Liver (tissue), 3 donors: ENCODE results near the gene LRP5.

Experiments
- EGR1 ChIP-seq, 2 donors: IDR thresholded peaks; 2 replicates each; pipeline ENCODE4 v1.6.1; 2016 to 2018; ENCODE audit warnings: antibody characterized with exemption in 2 of 2, low read depth in 2 of 2
- HNF4A ChIP-seq, 2 donors: conservative IDR thresholded peaks; 2 replicates each; pipeline ENCODE4 v1.6.1; 2016; ENCODE audit warnings: antibody characterized with exemption in 2 of 2, mild to moderate bottlenecking in 2 of 2
- TF ChIP-seq, protein P1 (sequence below): fragments of 150-350 bp; IDR thresholded peaks from 2 replicates; pipeline ENCODE4 v1.5.1; 2017; ENCODE audit warnings: improper control_type of control experiment, low read depth, low read length; ENCODE audit not compliant: missing input control
- donor health status: healthy.
- donor health status: healthy.

DNA sequence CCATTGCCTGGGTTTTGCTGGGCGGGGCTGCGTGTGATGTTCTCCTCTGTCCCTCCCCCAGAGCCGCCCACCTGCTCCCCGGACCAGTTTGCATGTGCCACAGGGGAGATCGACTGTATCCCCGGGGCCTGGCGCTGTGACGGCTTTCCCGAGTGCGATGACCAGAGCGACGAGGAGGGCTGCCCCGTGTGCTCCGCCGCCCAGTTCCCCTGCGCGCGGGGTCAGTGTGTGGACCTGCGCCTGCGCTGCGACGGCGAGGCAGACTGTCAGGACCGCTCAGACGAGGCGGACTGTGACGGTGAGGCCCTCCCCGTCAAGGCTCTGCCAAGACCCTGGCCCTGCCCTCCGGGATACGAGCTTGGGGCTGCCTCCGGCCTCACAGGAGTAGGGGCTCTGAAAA is 121.2 kb downstream of the LRP5 start:
- TF ChIP-seq, protein P1, sequence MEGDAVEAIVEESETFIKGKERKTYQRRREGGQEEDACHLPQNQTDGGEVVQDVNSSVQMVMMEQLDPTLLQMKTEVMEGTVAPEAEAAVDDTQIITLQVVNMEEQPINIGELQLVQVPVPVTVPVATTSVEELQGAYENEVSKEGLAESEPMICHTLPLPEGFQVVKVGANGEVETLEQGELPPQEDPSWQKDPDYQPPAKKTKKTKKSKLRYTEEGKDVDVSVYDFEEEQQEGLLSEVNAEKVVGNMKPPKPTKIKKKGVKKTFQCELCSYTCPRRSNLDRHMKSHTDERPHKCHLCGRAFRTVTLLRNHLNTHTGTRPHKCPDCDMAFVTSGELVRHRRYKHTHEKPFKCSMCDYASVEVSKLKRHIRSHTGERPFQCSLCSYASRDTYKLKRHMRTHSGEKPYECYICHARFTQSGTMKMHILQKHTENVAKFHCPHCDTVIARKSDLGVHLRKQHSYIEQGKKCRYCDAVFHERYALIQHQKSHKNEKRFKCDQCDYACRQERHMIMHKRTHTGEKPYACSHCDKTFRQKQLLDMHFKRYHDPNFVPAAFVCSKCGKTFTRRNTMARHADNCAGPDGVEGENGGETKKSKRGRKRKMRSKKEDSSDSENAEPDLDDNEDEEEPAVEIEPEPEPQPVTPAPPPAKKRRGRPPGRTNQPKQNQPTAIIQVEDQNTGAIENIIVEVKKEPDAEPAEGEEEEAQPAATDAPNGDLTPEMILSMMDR, result no peak
- no peak for TF ChIP-seq HNF4A (conservative IDR thresholded peaks at IDR 0.05)
- TF ChIP-seq EGR1 (IDR thresholded peaks at IDR 0.05; ENCODE audit: low read depth in 2 of 2), result no peak
